Endothelial cell of umbilical vein (primary cell): ENCODE results near the gene ZBTB25. TPM values are rescaled to one million over a fixed set of nuclear protein-coding genes. Genes with fewer than 3 reads are reported as not detected.

Experiments
- BruUV-seq: library from RNA; stranded (reverse); fragments of 400-500 nt; replicated peaks from 2 replicates; lab custom pipeline; 2021; lab: Mats Ljungman, UMichigan
- CTCF ChIA-PET: fragments of 300-600, 350-600 bp; sonication (Branson Sonifier 250); formaldehyde crosslinking; loops from one replicate; lab custom pipeline; 2021; ENCODE audit warnings: antibody characterized with exemption, inconsistent platforms; lab: Charles Lee
- POLR2A ChIA-PET: fragments of 300-600, 350-600 bp; sonication (Branson Sonifier 250); formaldehyde crosslinking; loops from one replicate; lab custom pipeline; 2021; ENCODE audit warnings: antibody characterized with exemption, inconsistent platforms; lab: Charles Lee
- DNase-seq: peaks from one replicate; pipeline ENCODE4 v3.0.0-alpha.2; 2011; ENCODE audit warnings: low read depth, low spot score
- FAIRE-seq: peaks from 2 replicates; lab custom pipeline; 2011; peaks lifted over from hg19 to GRCh38; lab: Jason Lieb, UNC
- H2AFZ ChIP-seq: 2 replicates; pipeline ENCODE4 v1.6.0; 2012; ENCODE audit warnings: low read depth, low read length, control low read depth, inconsistent platforms
- H3K27ac ChIP-seq: 2 replicates; pipeline ENCODE4 v1.5.1; 2011; ENCODE audit warnings: low read depth, mild to moderate bottlenecking, control low read depth, low read length, moderate library complexity; ENCODE audit not compliant: insufficient read depth
- H3K27me3 ChIP-seq, 2 experiments: 2 replicates each; pipeline versions ENCODE4 v1.6.0 to v1.6.1; 2011; ENCODE audit warnings: low read length in 2 of 2, mixed read lengths in 1 of 2; ENCODE audit not compliant: control insufficient read depth in 2 of 2, insufficient read depth in 2 of 2
- H3K36me3 ChIP-seq, 2 experiments: 2 replicates in 1 of 2; 3 replicates in 1 of 2; pipeline ENCODE4 v1.5.1; 2011; ENCODE audit warnings: low read length in 2 of 2, mild to moderate bottlenecking in 1 of 2, moderate library complexity in 1 of 2; ENCODE audit not compliant: control insufficient read depth in 2 of 2, insufficient read depth in 2 of 2; ENCODE audit errors: extremely low read depth in 1 of 2
- H3K4me1 ChIP-seq: 3 replicates; pipeline ENCODE4 v1.5.1; 2011; ENCODE audit warnings: mild to moderate bottlenecking, low read length; ENCODE audit not compliant: control insufficient read depth, insufficient read depth; ENCODE audit errors: extremely low read depth
- H3K4me2 ChIP-seq: 2 replicates; pipeline ENCODE4 v1.6.1; 2011; ENCODE audit warnings: low read length, control low read depth, mixed read lengths; ENCODE audit not compliant: insufficient read depth
- H3K4me3 ChIP-seq, 3 experiments: fragments of 200-600 bp in 1 of 3; sonication (generic), shearing (Covaris generic) in 1 of 3; replicated peaks in 1 of 3; 2 replicates each; pipeline ENCODE4 v1.5.1; 2011 to 2016; ENCODE audit warnings: control low read depth in 3 of 3, low read length in 3 of 3, mild to moderate bottlenecking in 2 of 3, inconsistent platforms in 1 of 3, low read depth in 1 of 3, moderate library complexity in 1 of 3; ENCODE audit not compliant: insufficient read depth in 1 of 3
- H3K79me2 ChIP-seq: 2 replicates; pipeline ENCODE4 v1.6.0; 2012; ENCODE audit warnings: low read length, inconsistent platforms; ENCODE audit not compliant: control insufficient read depth, insufficient read depth
- H3K9ac ChIP-seq: replicated peaks from 2 replicates; pipeline ENCODE3; 2011; ENCODE audit warnings: low read length, control low read depth; ENCODE audit not compliant: insufficient read depth; ENCODE audit errors: extremely low read depth
- H3K9me1 ChIP-seq: replicated peaks from 3 replicates; pipeline ENCODE4 v1.6.0; 2011; ENCODE audit warnings: mild to moderate bottlenecking, low read length; ENCODE audit not compliant: control insufficient read depth, insufficient read depth; ENCODE audit errors: extremely low read depth
- H3K9me3 ChIP-seq: replicated peaks from 2 replicates; pipeline ENCODE4 v1.5.1; 2012; ENCODE audit warnings: low read length, inconsistent platforms; ENCODE audit not compliant: control insufficient read depth, insufficient read depth
- H4K20me1 ChIP-seq: replicated peaks from 2 replicates; pipeline ENCODE3; 2011; ENCODE audit warnings: mild to moderate bottlenecking, low read length; ENCODE audit not compliant: control insufficient read depth, insufficient read depth; ENCODE audit errors: extremely low read depth
- CTCF ChIP-seq, 2 donors: IDR thresholded peaks; 1 replicate in 1 of 2; 2 replicates in 1 of 2; pipeline ENCODE4 v1.5.1; 2011; ENCODE audit warnings: low read length in 2 of 2, mild to moderate bottlenecking in 2 of 2, moderate library complexity in 2 of 2, control low read depth in 1 of 2, inconsistent platforms in 1 of 2, low read depth in 1 of 2; ENCODE audit not compliant: insufficient read depth in 1 of 2; ENCODE audit errors: extremely low read depth in 1 of 2
- EZH2 ChIP-seq: IDR thresholded peaks from 2 replicates; pipeline ENCODE4 v1.6.1; 2012; ENCODE audit warnings: borderline replicate concordance, low read depth, mild to moderate bottlenecking, moderate library complexity, low read length, inconsistent platforms; ENCODE audit not compliant: severe bottlenecking
- FOS ChIP-seq: IDR thresholded peaks from 2 replicates; pipeline ENCODE4 v1.6.1; 2011; ENCODE audit warnings: mild to moderate bottlenecking, low read length, moderate library complexity, borderline replicate concordance; ENCODE audit not compliant: insufficient read depth
- GATA2 ChIP-seq: IDR thresholded peaks from 2 replicates; pipeline ENCODE4 v1.7.0; 2011; ENCODE audit warnings: low read depth, mild to moderate bottlenecking, moderate library complexity, mixed read lengths, low read length; ENCODE audit not compliant: insufficient read length, insufficient read depth
- JUN ChIP-seq: IDR thresholded peaks from 2 replicates; pipeline ENCODE4 v1.6.1; 2011; ENCODE audit warnings: borderline replicate concordance, low read depth; ENCODE audit not compliant: insufficient read length, insufficient read depth
- POLR2AphosphoS5 ChIP-seq: IDR thresholded peaks from 2 replicates; pipeline ENCODE4 v1.6.1; 2012; ENCODE audit warnings: low read depth, mild to moderate bottlenecking, control low read depth, low read length, moderate library complexity; ENCODE audit not compliant: insufficient read depth
- dilution Hi-C: fragments of 300-500 bp; cut with MboI; formaldehyde crosslinking; loops from one replicate; pipeline ENCODE4 v1.15.0; 2019; ENCODE audit warnings: low sequenced_read_pairs; ENCODE audit not compliant: extremely low pct_ligation_motif_present
- intact Hi-C: fragments of 100-400 bp; cut with micrococcal nuclease; formaldehyde crosslinking; loops from one replicate; pipeline ENCODE4 v1.10.0; 2022
- polyA plus RNA-seq, 4 experiments: library from polyadenylated mRNA; depleted of rRNA in 3 of 4; stranded (reverse) in 3 of 4; unstranded in 1 of 4; fragments of >200 nt; gene quantifications; 2 replicates each; pipeline versions ENCODE4 v1.2.1 to v1.2.3, GENCODE V29; 2011 to 2012; ENCODE audit warnings: missing spikeins in 1 of 4
- small RNA-seq: library from RNA; depleted of rRNA; stranded (forward); fragments of <200 nt; gene quantifications from one replicate; pipeline ENCODE3, GENCODE V24; 2012; ENCODE audit warnings: low replicate concordance, low read depth; ENCODE audit not compliant: insufficient read depth, insufficient read length
- total RNA-seq: library from RNA; stranded (reverse); gene quantifications from 2 replicates; pipeline ENCODE4 v1.2.3, GENCODE V29; 2021

ZBTB25 gene
- total and polyA plus RNA-seq, 2 donors (not counting 3 experiments of a cell fraction or from before 2014, with no cell fraction given), result 3.2 to 7.7 TPM

GRCh38 chr14:64400829-64401459 lies 102.7 kb downstream of the ZBTB25 start:
- Histone ChIP-seq H3K9me3 (no peaks in the 10 kb centered on the region), H3K27ac (no peak overlapping the region), H2AFZ (no peak overlapping the region), H3K9me1 (no peaks in the 10 kb centered on the region), H3K4me3 (no peak overlapping the region), H3K79me2 (peaks cover 29% of the 10 kb centered on the region), H4K20me1 (no peaks in the 10 kb centered on the region), H3K4me1 (no peaks in the 10 kb centered on the region), H3K4me2 (no peak overlapping the region), H3K27me3 (no peaks in the 10 kb centered on the region), H3K9ac (no peak overlapping the region), H3K36me3 (peaks cover 0 to 6% of the 10 kb centered on the region in 2 experiments)
- DNase-seq (no peak), FAIRE-seq (no peak)
- CTCF ChIA-PET, result interaction anchor here (1.2 to 2.3 kb wide), 6 partner anchors 10 to 78 kb away, joined by 3 to 12 read pairs (median 4); partner anchors contain the start of gene MTHFD1
- POLR2A ChIA-PET, result no interaction called here
- BruUV-seq, result no TSS peak
- dilution Hi-C loops (no loop called here), intact Hi-C loops (no loop called here)
- no peak for TF ChIP-seq FOS
- TF ChIP-seq JUN, result no peak
- no peak for TF ChIP-seq GATA2
- no peak for TF ChIP-seq POLR2AphosphoS5
- TF ChIP-seq EZH2, result no peak
- no peak for TF ChIP-seq CTCF (IDR thresholded peaks at IDR 0.05; ENCODE audit: extremely low read depth in 1 of 2, insufficient read depth in 1 of 2, low read depth in 1 of 2, low read length in 2 of 2)

Small RNAs within 50 kb of the gene (small RNA-seq; reads per million reads assigned to genes)
- gene AL049869.4, result not detected

Other genes starting within 250 kb of the ZBTB25 start
- 0.58 TPM in 1 of 2 replicates, not detected in the other for gene ESR2, start 209.5 kb downstream of the ZBTB25 start, total RNA-seq
- gene ESR2, start 209.5 kb downstream of the ZBTB25 start, polyA plus RNA-seq, result 0.08 and 0.10 TPM in 2 replicates
- gene MTHFD1, start 115.5 kb downstream of the ZBTB25 start, total RNA-seq, result 104 and 114 TPM in 2 replicates
- gene MTHFD1, start 115.5 kb downstream of the ZBTB25 start, polyA plus RNA-seq, result 18.9 and 26.3 TPM in 2 replicates
- 0.75 and 1.1 TPM in 2 replicates for gene AKAP5, start 38.3 kb downstream of the ZBTB25 start, total RNA-seq
- gene AKAP5, start 38.3 kb downstream of the ZBTB25 start, polyA plus RNA-seq, result 0.06 and 0.10 TPM in 2 replicates
- gene ZBTB1, start 932 bp upstream of the ZBTB25 start, total RNA-seq, result 32.2 and 32.5 TPM in 2 replicates
- 9.7 and 12.4 TPM in 2 replicates for gene ZBTB1, start 932 bp upstream of the ZBTB25 start, polyA plus RNA-seq
- 8.2 and 11.4 TPM in 2 replicates for gene HSPA2, start 36.9 kb upstream of the ZBTB25 start, total RNA-seq
- 5.3 and 5.6 TPM in 2 replicates for gene HSPA2, start 36.9 kb upstream of the ZBTB25 start, polyA plus RNA-seq
- gene PPP1R36, start 46.1 kb upstream of the ZBTB25 start, total RNA-seq, result 0.51 and 0.60 TPM in 2 replicates
- gene PPP1R36, start 46.1 kb upstream of the ZBTB25 start, polyA plus RNA-seq, result 0.28 TPM in 1 of 2 replicates, not detected in the other
- 6.9 and 8.0 TPM in 2 replicates for gene PLEKHG3, start 200.6 kb upstream of the ZBTB25 start, total RNA-seq
- gene PLEKHG3, start 200.6 kb upstream of the ZBTB25 start, polyA plus RNA-seq, result 6.6 and 12.4 TPM in 2 replicates